ENCODE results near the gene LCE1F. TPM values are rescaled to one million over a fixed set of nuclear protein-coding genes. Genes with fewer than 3 reads are reported as not detected.

The LCE1F gene
- total RNA-seq, 1 experiment from 2014 or later: not detected

GRCh38 chr1:152811050-152811449, 36.1 kb downstream of the LCE1F start:
- WGBS (ENCODE audit: extremely low coverage, insufficient read length, low lambda C conversion rate): no CpG with 5 or more reads among the region's 2 CpGs
- H3K36me3 Mint-ChIP-seq (ENCODE audit: insufficient read depth in 1 of 3, low read depth in 3 of 3): peaks cover 4 to 20% (median 6%) of the 10 kb centered on the region in 3 experiments; a peak in 5 of 7 replicates
- H3K4me1 ChIP-seq (ENCODE audit: insufficient read depth, low read length): no peaks in the 10 kb centered on the region
- H4K20me1 ChIP-seq (ENCODE audit: control insufficient read depth, insufficient read depth, insufficient read length): no peaks in the 10 kb centered on the region
- no peaks in the 10 kb centered on the region for H3K79me1 ChIP-seq (ENCODE audit: insufficient read depth, low read depth, low read length, poor library complexity, severe bottlenecking)
- no peak overlapping the region for H2BK120ac ChIP-seq (ENCODE audit: low read depth, low read length, poor library complexity, severe bottlenecking)
- H4K91ac ChIP-seq (ENCODE audit: insufficient read length, low read depth, low read length): no peak overlapping the region
- H2BK5ac ChIP-seq (ENCODE audit: insufficient read length, low read length): no peak overlapping the region
- no peak overlapping the region for H2AK5ac ChIP-seq (ENCODE audit: insufficient read length, low read length)
- H3K27me3 Mint-ChIP-seq (ENCODE audit: low read depth): no peaks in the 10 kb centered on the region; the same call in none of the 2 replicates
- H3K4me1 Mint-ChIP-seq: no peaks in the 10 kb centered on the region
- H3K4ac ChIP-seq (ENCODE audit: low read depth, low read length): no peak overlapping the region
- no peak overlapping the region for H2BK12ac ChIP-seq (ENCODE audit: insufficient read length, low read depth, low read length)
- H3K9me3 ChIP-seq (ENCODE audit: control insufficient read depth, low read depth, low read length): peaks cover 76% of the 10 kb centered on the region
- no peak overlapping the region for H3K27ac Mint-ChIP-seq
- no peaks in the 10 kb centered on the region for H3K27me3 ChIP-seq (ENCODE audit: insufficient read depth, low read length)
- H3K9me3 Mint-ChIP-seq: peaks cover 86 to 88% of the 10 kb centered on the region in 2 experiments
- H3K79me2 ChIP-seq (ENCODE audit: insufficient read depth, low read length): no peaks in the 10 kb centered on the region
- H2AFZ ChIP-seq (ENCODE audit: low read length): no peak overlapping the region
- H3K18ac ChIP-seq (ENCODE audit: insufficient read length, low read depth, low read length): no peak overlapping the region
- no peak overlapping the region for H4K8ac ChIP-seq (replicated peaks; ENCODE audit: insufficient read length, low read depth, low read length)
- no peak for DNase-seq
- no peak overlapping the region for H3K23ac ChIP-seq (ENCODE audit: insufficient read length, low read depth, low read length)
- TF ChIP-seq CTCF (conservative IDR thresholded peaks at IDR 0.05): no peak
- H3K4me3 Mint-ChIP-seq: no peak overlapping the region
- no peak overlapping the region for H2BK20ac ChIP-seq (ENCODE audit: low read depth, low read length, poor library complexity, severe bottlenecking)
- no peak overlapping the region for H3K9ac ChIP-seq (ENCODE audit: extremely low read depth, insufficient read length, low read length)
- H3K23me2 ChIP-seq (ENCODE audit: insufficient read length, low read depth, low read length, poor library complexity, severe bottlenecking): no peaks in the 10 kb centered on the region
- no peak overlapping the region for H4K5ac ChIP-seq (ENCODE audit: insufficient read length, low read depth, low read length)
- H3K56ac ChIP-seq (ENCODE audit: insufficient read length, low read depth, low read length): no peak overlapping the region
- H3T11ph ChIP-seq (ENCODE audit: low read length): no peak overlapping the region
- no peak overlapping the region for H3K14ac ChIP-seq (ENCODE audit: insufficient read depth, low read length)
- no peak overlapping the region for H3K27ac ChIP-seq (ENCODE audit: insufficient read length, low read depth, low read length)
- no peak overlapping the region for H2BK15ac ChIP-seq (ENCODE audit: low read depth, low read length)
- H3K4me2 ChIP-seq (ENCODE audit: insufficient read depth, insufficient read length, low read length): no peak overlapping the region
